ELR (cell line): Measurements from ENCODE around the gene DUSP7.
A peak's percentile ranks its signal among the peaks of the same experiment; 100 is the strongest.

Experiments used
- DNase-seq: peaks from one replicate; pipeline ENCODE4 v3.0.0-alpha.2; 2015; ENCODE audit warnings: low read depth

The DUSP7 gene

GRCh38 chr3:52067526-52067925, 11.2 kb upstream of the DUSP7 start:
- no peak for DNase-seq

- DNase-seq, result no peak
Observed at GRCh38 chr3:52067046-52067445, 10.7 kb upstream of the DUSP7 start.

- peak; percentile 37 for DNase-seq
Observed at GRCh38 chr3:52065264-52065756, 8.9 kb upstream of the DUSP7 start.

GRCh38 chr3:52064561-52064960, 8.2 kb upstream of the DUSP7 start:
- DNase-seq, result no peak

GRCh38 chr3:52063026-52063723, 6.8 kb upstream of the DUSP7 start:
- no peak for DNase-seq

GRCh38 chr3:52062505-52062904, 6.1 kb upstream of the DUSP7 start:
- DNase-seq, result peak; percentile 95

- peak; percentile 51 for DNase-seq
Observed at GRCh38 chr3:52061121-52061910, 4.9 kb upstream of the DUSP7 start.

GRCh38 chr3:52059781-52060180, 3.4 kb upstream of the DUSP7 start:
- no peak for DNase-seq

- DNase-seq, result no peak
Observed at GRCh38 chr3:52057812-52058495, 1.6 kb upstream of the DUSP7 start.

- DNase-seq, result peak; percentile 99
Observed at GRCh38 chr3:52056968-52057811, 819 bp upstream of the DUSP7 start.

- DNase-seq, result peak; percentile 71
Observed at GRCh38 chr3:52055537-52056351, 627 bp downstream of the DUSP7 start.

GRCh38 chr3:52054661-52055511, 1.5 kb downstream of the DUSP7 start:
- DNase-seq, result no peak

- DNase-seq, result peak; percentile 45
Observed at GRCh38 chr3:52053307-52054304, 2.8 kb downstream of the DUSP7 start.

GRCh38 chr3:52052831-52053306, 3.5 kb downstream of the DUSP7 start:
- DNase-seq, result peak; percentile 90

- DNase-seq, result no peak
Observed at GRCh38 chr3:52051444-52051843, 4.9 kb downstream of the DUSP7 start.

GRCh38 chr3:52050571-52050970, 5.8 kb downstream of the DUSP7 start:
- no peak for DNase-seq

- DNase-seq, result no peak
Observed at GRCh38 chr3:52049503-52049902, 6.9 kb downstream of the DUSP7 start.

- peak; percentile 37 for DNase-seq
Observed at GRCh38 chr3:52047295-52047960, 8.9 kb downstream of the DUSP7 start.
